Measurements from ENCODE around the gene TBC1D1. TPM values are rescaled to one million over a fixed set of nuclear protein-coding genes. Genes with fewer than 3 reads are reported as not detected.

The TBC1D1 gene
- polyA plus RNA-seq, 3 donors = 23.3 to 70.0 (median 31.5) TPM

DNA sequence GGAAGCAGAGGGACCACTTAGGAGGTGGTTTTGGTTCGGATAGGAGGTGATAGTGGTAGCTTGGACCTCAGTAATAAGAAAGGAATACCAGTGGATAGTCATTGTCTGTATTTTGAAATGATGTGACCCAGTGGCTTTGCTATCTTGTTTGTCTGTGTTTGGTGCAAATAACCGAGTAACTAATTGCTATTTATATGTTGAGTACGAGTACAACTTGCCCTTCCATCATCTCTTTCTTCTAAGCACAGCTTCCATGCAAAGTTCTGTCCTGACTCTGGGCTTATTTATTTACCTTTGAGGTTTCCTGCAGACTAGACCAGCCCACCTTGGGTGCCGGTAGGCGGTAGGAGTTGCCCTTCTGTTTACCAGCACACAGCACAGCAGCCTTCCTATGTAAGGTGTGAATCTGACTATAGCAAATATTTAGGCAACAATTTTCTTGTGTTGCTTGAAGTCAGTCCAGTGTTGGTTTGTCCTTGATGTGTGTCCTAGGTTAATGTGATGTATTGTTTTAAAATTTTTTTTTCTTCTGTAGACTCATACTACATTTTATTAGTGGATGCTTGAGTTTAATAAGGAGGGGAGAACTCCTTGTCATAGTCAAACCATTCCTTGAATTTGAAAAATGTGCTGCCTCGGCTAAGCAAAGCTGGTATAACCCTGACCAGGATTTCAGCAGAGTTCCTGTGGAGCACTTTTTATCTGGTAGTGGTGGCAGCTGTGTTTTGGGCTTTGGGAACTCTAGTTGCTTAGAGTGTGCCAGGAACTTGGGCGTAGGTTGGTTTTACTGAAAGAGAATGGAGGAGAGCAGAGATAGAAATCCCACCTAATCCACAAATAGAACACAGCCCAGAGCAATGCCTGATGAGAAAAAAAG lies 91.2 kb downstream of the TBC1D1 start:
- 83% methylated on average over 2 of the region's 7 CpGs for WGBS (ENCODE audit: insufficient coverage)

DNA sequence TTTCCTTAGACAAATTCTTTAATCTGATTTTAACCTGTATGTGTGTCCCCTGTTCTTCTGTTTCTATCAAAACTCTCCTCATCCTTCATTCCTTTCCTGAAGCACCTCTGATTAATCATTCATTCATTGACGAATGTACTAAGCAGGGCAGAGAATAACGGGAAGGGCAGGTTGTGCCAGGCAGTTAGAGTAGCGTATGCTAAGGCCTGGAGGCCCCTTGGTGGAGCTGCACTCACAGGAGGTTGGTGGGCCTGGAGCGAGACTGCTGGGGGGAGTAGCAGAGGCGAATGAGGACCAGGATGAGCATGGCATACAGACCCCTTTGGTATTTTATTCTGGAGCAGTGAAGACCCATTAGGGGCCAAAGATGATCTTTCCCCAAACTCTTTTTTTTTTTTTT lies 91.9 kb downstream of the TBC1D1 start:
- Mint-ChIP-seq H3K4me1 (peaks cover 70% of the 10 kb centered on the region), H3K27me3 (ENCODE audit: low read depth in 3 of 3) (no peaks in the 10 kb centered on the region), H3K27ac (peak overlapping the region in 6 of 7 donors; percentile 14 to 80 (median 68)), H3K4me3 (no peak overlapping the region), H3K36me3 (peaks cover 6 to 15% of the 10 kb centered on the region in 2 donors), H3K9me3 (no peaks in the 10 kb centered on the region)
- Histone ChIP-seq H3K79me2 (ENCODE audit: insufficient read depth, low read length) (peaks cover 100% of the 10 kb centered on the region), H3K4me1 (ENCODE audit: control insufficient read depth in 1 of 2, insufficient read depth in 2 of 2, low read length in 2 of 2) (peaks cover 15 to 32% of the 10 kb centered on the region in 2 donors), H2AFZ (ENCODE audit: insufficient read depth, low read depth, low read length, poor library complexity, severe bottlenecking) (no peak overlapping the region), H4K20me1 (ENCODE audit: insufficient read depth, low read length) (peaks cover 60% of the 10 kb centered on the region), H3K4me3 (replicated peaks in 1 of 3; ENCODE audit: low read depth in 2 of 3, low read length in 3 of 3) (no peak overlapping the region), H3K27me3 (ENCODE audit: control insufficient read depth in 2 of 2, insufficient read depth in 2 of 2, low read length in 2 of 2) (no peaks in the 10 kb centered on the region), H3K27ac (ENCODE audit: low read depth in 1 of 2, low read length in 2 of 2) (peak overlapping the region in 1 of 2 donors; percentile 20), H3K9ac (ENCODE audit: insufficient read depth, low read length, poor library complexity, severe bottlenecking) (no peak overlapping the region), H3K36me3 (replicated peaks in 1 of 2; ENCODE audit: control insufficient read depth in 1 of 2, insufficient read depth in 2 of 2, low read length in 2 of 2) (no peaks in the 10 kb centered on the region), H3K9me3 (replicated peaks in 1 of 2; ENCODE audit: control insufficient read depth in 1 of 2, insufficient read depth in 1 of 2, low read length in 2 of 2) (no peaks in the 10 kb centered on the region), H3K4me2 (replicated peaks; ENCODE audit: extremely low read depth, low read length, poor library complexity, severe bottlenecking) (no peak overlapping the region)
- WGBS (ENCODE audit: insufficient coverage) = 87% methylated on average over 3 of the region's 5 CpGs
- intact Hi-C loops (cut with micrococcal nuclease) = no loop called here
- DNase-seq = no peak
- TF ChIP-seq CTCF (IDR thresholded peaks at IDR 0.05) = no peak

More for the DNA sequence above, 91.2 kb downstream of the TBC1D1 start:
- Mint-ChIP-seq H3K9me3 (no peaks in the 10 kb centered on the region), H3K36me3 (peaks cover 5 to 15% of the 10 kb centered on the region in 2 donors), H3K27ac (peak overlapping the region in 5 of 7 donors; percentile 33 to 77 (median 56)), H3K4me1 (peaks cover 69% of the 10 kb centered on the region), H3K4me3 (no peak overlapping the region), H3K27me3 (ENCODE audit: low read depth in 3 of 3) (no peaks in the 10 kb centered on the region)
- H4K20me1 ChIP-seq (ENCODE audit: insufficient read depth, low read length) = peaks cover 59% of the 10 kb centered on the region
- no peaks in the 10 kb centered on the region for H3K27me3 ChIP-seq (ENCODE audit: control insufficient read depth in 2 of 2, insufficient read depth in 2 of 2, low read length in 2 of 2)
- DNase-seq = no peak
- intact Hi-C loops (cut with micrococcal nuclease) = no loop called here
- TF ChIP-seq CTCF (IDR thresholded peaks at IDR 0.05) = no peak
- no peak overlapping the region for H3K4me3 ChIP-seq (replicated peaks in 1 of 3; ENCODE audit: low read depth in 2 of 3, low read length in 3 of 3)
- H3K9me3 ChIP-seq (replicated peaks in 1 of 2; ENCODE audit: control insufficient read depth in 1 of 2, insufficient read depth in 1 of 2, low read length in 2 of 2) = no peaks in the 10 kb centered on the region
- no peaks in the 10 kb centered on the region for H3K36me3 ChIP-seq (replicated peaks in 1 of 2; ENCODE audit: control insufficient read depth in 1 of 2, insufficient read depth in 2 of 2, low read length in 2 of 2)
- H3K79me2 ChIP-seq (ENCODE audit: insufficient read depth, low read length) = peaks cover 98% of the 10 kb centered on the region
- H3K4me1 ChIP-seq (ENCODE audit: control insufficient read depth in 1 of 2, insufficient read depth in 2 of 2, low read length in 2 of 2) = peaks cover 15 to 29% of the 10 kb centered on the region in 2 donors
- peak overlapping the region in 1 of 2 donors; percentile 20 for H3K27ac ChIP-seq (ENCODE audit: low read depth in 1 of 2, low read length in 2 of 2)
- no peak overlapping the region for H2AFZ ChIP-seq (ENCODE audit: insufficient read depth, low read depth, low read length, poor library complexity, severe bottlenecking)
- H3K9ac ChIP-seq (ENCODE audit: insufficient read depth, low read length, poor library complexity, severe bottlenecking) = no peak overlapping the region
- no peak overlapping the region for H3K4me2 ChIP-seq (replicated peaks; ENCODE audit: extremely low read depth, low read length, poor library complexity, severe bottlenecking)

Data from CD14-positive monocyte (primary cell).